ENCODE results near the gene ATRN. TPM values are rescaled to one million over a fixed set of nuclear protein-coding genes. Genes with fewer than 3 reads are reported as not detected.
A peak's percentile ranks its signal among the peaks of the same experiment; 100 is the strongest.

The ATRN gene
- total and polyA plus RNA-seq, 2 experiments from 2014 or later = 2.2 to 18.3 TPM

GRCh38 chr20:3461211-3461771 is 9.5 kb upstream of the ATRN start:
- 0 out of 2 replicates have a peak overlapping the region, but pooled peaks have one; percentile 52 for H2AFZ ChIP-seq
- no peak overlapping the region for H3K27ac ChIP-seq (ENCODE audit: low read depth)
- DNase-seq (ENCODE audit: low spot score) (peak; percentile 45), ATAC-seq (peak; percentile 87)
- Mint-ChIP-seq H3K27me3 (ENCODE audit: insufficient read depth, low read depth, poor library complexity) (peaks cover 2% of the 10 kb centered on the region), H3K9me3 (no peaks in the 10 kb centered on the region), H3K4me1 (peaks cover 6% of the 10 kb centered on the region), H3K27ac (no peak overlapping the region), H3K4me3 (no peak overlapping the region), H3K36me3 (ENCODE audit: low read depth) (no peaks in the 10 kb centered on the region)
- no peaks in the 10 kb centered on the region for H3K9me2 ChIP-seq (ENCODE audit: insufficient read depth)
- no peaks in the 10 kb centered on the region for H3F3A ChIP-seq (replicated peaks; ENCODE audit: low read depth)
- no peaks in the 10 kb centered on the region for H3K79me2 ChIP-seq (replicated peaks; ENCODE audit: insufficient read depth)
- no peaks in the 10 kb centered on the region for H3K4me1 ChIP-seq (ENCODE audit: insufficient read depth)
- peaks cover 1% of the 10 kb centered on the region; the same call in 1 of the 2 replicates for H3K27me3 ChIP-seq (ENCODE audit: insufficient read depth)
- no peaks in the 10 kb centered on the region for H3K36me3 ChIP-seq (ENCODE audit: insufficient read depth)
- no peaks in the 10 kb centered on the region; the same call in 1 of the 2 replicates for H4K20me1 ChIP-seq (replicated peaks; ENCODE audit: insufficient read depth)
- H3K4me3 ChIP-seq = no peak overlapping the region
- 0 out of 2 replicates have a peak overlapping the region, but pooled peaks have one; percentile 2 for H3K4me2 ChIP-seq
- TF ChIP-seq JUNB (IDR thresholded peaks at IDR 0.05; ENCODE audit: unreplicated experiment) = no peak
- TF ChIP-seq POLR2AphosphoS5 (IDR thresholded peaks at IDR 0.05; ENCODE audit: low read depth) = no peak
- TF ChIP-seq ZNF114 (CRISPR knock-in tag; IDR thresholded peaks at IDR 0.05) = no peak
- no peak for TF ChIP-seq EZH2 (IDR thresholded peaks at IDR 0.05; ENCODE audit: low read depth, unreplicated experiment)
- no peak for TF ChIP-seq ZNF462 (CRISPR knock-in tag; IDR thresholded peaks at IDR 0.05)
- TF ChIP-seq CTCF (conservative IDR thresholded peaks at IDR 0.05; ENCODE audit: low read depth in 2 of 2) = no peak
- TF ChIP-seq EZH2phosphoT487 (IDR thresholded peaks at IDR 0.05; ENCODE audit: unreplicated experiment) = no peak
- TF ChIP-seq ZNF331 (CRISPR knock-in tag; IDR thresholded peaks at IDR 0.05; ENCODE audit: low read depth) = no peak
- TF ChIP-seq STAT1 (IDR thresholded peaks at IDR 0.05; ENCODE audit: unreplicated experiment) = no peak
- no peak for TF ChIP-seq CREB1 (CRISPR knock-in tag; IDR thresholded peaks at IDR 0.05; ENCODE audit: low read depth)
- TF ChIP-seq ETS1 (IDR thresholded peaks at IDR 0.05) = no peak
- no peak for TF ChIP-seq NANOG (IDR thresholded peaks at IDR 0.05; ENCODE audit: borderline replicate concordance)
- TF ChIP-seq REST (IDR thresholded peaks at IDR 0.05; ENCODE audit: unreplicated experiment) = no peak
